ENCODE measurements around the gene ROBO3.

Gene ROBO3

GRCh38 chr11:124892146-124892545 is 26.9 kb downstream of the ROBO3 start:
- Histone ChIP-seq H3K4me3 (ENCODE audit: low read depth, low read length) (no peak overlapping the region), H3K36me3 (no peaks in the 10 kb centered on the region), H3K27me3 (ENCODE audit: insufficient read depth, low read depth, severe bottlenecking) (no peaks in the 10 kb centered on the region), H3K27ac (no peak overlapping the region), H3K9me3 (ENCODE audit: severe bottlenecking) (no peaks in the 10 kb centered on the region)
- peak; percentile 42 for DNase-seq
- TF ChIP-seq CTCF (IDR thresholded peaks at IDR 0.05; ENCODE audit: low read depth, low read length), result no peak

GRCh38 chr11:124892750-124893454 is 27.7 kb downstream of the ROBO3 start:
- no peaks in the 10 kb centered on the region for H3K36me3 ChIP-seq
- H3K9me3 ChIP-seq (ENCODE audit: severe bottlenecking), result no peaks in the 10 kb centered on the region
- H3K4me3 ChIP-seq (ENCODE audit: low read depth, low read length), result no peak overlapping the region
- H3K27ac ChIP-seq, result no peak overlapping the region
- DNase-seq, result no peak
- TF ChIP-seq CTCF (IDR thresholded peaks at IDR 0.05; ENCODE audit: low read depth, low read length), result no peak
- no peaks in the 10 kb centered on the region for H3K27me3 ChIP-seq (ENCODE audit: insufficient read depth, low read depth, severe bottlenecking)

GRCh38 chr11:124893781-124894401 is 28.7 kb downstream of the ROBO3 start:
- TF ChIP-seq CTCF (IDR thresholded peaks at IDR 0.05; ENCODE audit: low read depth, low read length), result no peak
- H3K9me3 ChIP-seq (ENCODE audit: severe bottlenecking), result no peaks in the 10 kb centered on the region
- no peak for DNase-seq
- H3K27ac ChIP-seq, result no peak overlapping the region
- no peak overlapping the region for H3K4me3 ChIP-seq (ENCODE audit: low read depth, low read length)
- no peaks in the 10 kb centered on the region for H3K36me3 ChIP-seq
- no peaks in the 10 kb centered on the region for H3K27me3 ChIP-seq (ENCODE audit: insufficient read depth, low read depth, severe bottlenecking)

GRCh38 chr11:124894606-124895430 is 29.6 kb downstream of the ROBO3 start:
- Histone ChIP-seq H3K4me3 (ENCODE audit: low read depth, low read length) (no peak overlapping the region), H3K27ac (no peak overlapping the region), H3K9me3 (ENCODE audit: severe bottlenecking) (no peaks in the 10 kb centered on the region), H3K27me3 (ENCODE audit: insufficient read depth, low read depth, severe bottlenecking) (no peaks in the 10 kb centered on the region), H3K36me3 (no peaks in the 10 kb centered on the region)
- no peak for TF ChIP-seq CTCF (IDR thresholded peaks at IDR 0.05; ENCODE audit: low read depth, low read length)
- no peak for DNase-seq

GRCh38 chr11:124895471-124895971 is 30.3 kb downstream of the ROBO3 start:
- no peak for DNase-seq
- Histone ChIP-seq H3K9me3 (ENCODE audit: severe bottlenecking) (no peaks in the 10 kb centered on the region), H3K27me3 (ENCODE audit: insufficient read depth, low read depth, severe bottlenecking) (peaks cover 3% of the 10 kb centered on the region), H3K4me3 (ENCODE audit: low read depth, low read length) (no peak overlapping the region), H3K27ac (no peak overlapping the region), H3K36me3 (no peaks in the 10 kb centered on the region)
- TF ChIP-seq CTCF (IDR thresholded peaks at IDR 0.05; ENCODE audit: low read depth, low read length), result no peak

Data from WERI-Rb-1 (cell line).